SK-N-MC (cell line): ENCODE results near the gene SMC6.

ENCODE experiments used
- EZH2 ChIP-seq: fragments of 200-600 bp; sonication (generic); IDR thresholded peaks from one replicate; pipeline ENCODE4 v1.6.1; 2017; ENCODE audit warnings: antibody characterized with exemption
- FOXP2 ChIP-seq: optimal IDR thresholded peaks from 2 replicates; pipeline ENCODE3; 2011; ENCODE audit warnings: mild to moderate bottlenecking, moderate library complexity; ENCODE audit not compliant: insufficient read depth; ENCODE audit errors: extremely low read length, control extremely low read depth
- POLR2AphosphoS5 ChIP-seq: IDR thresholded peaks from 2 replicates; pipeline ENCODE4 v1.6.1; 2012; ENCODE audit warnings: mild to moderate bottlenecking, low read depth, low read length, borderline replicate concordance

DNA sequence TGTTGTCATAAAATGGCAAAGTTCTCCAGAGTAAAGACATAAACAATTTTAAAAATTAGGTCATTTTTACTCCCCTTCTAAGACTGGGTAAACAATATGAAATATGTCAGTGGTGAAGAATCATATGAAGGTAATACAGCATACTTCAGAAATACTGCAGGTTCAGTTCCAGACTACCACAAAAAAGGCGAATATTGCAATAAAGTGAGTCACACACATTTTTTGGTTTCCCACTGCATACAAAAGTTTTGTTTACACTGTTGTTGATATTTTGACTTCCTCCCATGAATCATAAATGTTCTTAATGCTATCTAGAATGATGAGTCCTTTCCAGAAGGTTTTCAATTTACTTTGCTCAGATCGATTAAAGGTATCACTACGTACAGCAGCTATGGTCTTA is 73.5 kb downstream of the SMC6 start:
- no peak for TF ChIP-seq EZH2
- no peak for TF ChIP-seq POLR2AphosphoS5
- TF ChIP-seq FOXP2 = no peak
